Stimulated activated CD4-positive, alpha-beta T cell treated with anti-CD3 and anti-CD28 coated beads, TNF-alpha, amount 100 ng/mL, for 48 hours (primary cell): Measurements from ENCODE around the gene AFF3.
"Not testable (repeated sequence)": the region's sequence is repeated elsewhere in the genome, so short reads cannot be mapped to it uniquely, and the experiment has no call there.

Source experiments
- DNase-seq, 3 donors: peaks; one replicate each; pipeline ENCODE4 v3.0.0-alpha.2; 2020; ENCODE audit warnings: low read depth in 3 of 3

AFF3 gene

DNA sequence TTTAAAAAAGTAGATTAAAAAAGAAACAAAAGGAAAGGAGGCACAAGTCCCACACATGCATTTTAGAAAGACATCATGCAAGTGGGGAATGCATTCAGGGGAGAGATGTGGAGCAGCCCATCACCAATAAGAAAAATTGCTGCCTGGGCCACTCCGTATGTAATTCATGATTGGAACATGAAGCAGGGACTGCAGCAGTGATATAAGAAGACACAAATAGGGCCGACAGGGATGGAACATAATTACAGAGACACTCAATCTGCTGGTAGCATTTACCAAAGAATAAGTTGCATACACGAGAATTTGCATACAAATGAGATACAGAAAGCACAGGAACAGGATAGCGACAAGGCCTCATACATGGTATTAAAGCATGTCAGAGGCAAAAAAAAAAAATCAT, 6.5 kb upstream of the AFF3 start:
- DNase-seq, result no peak

DNA sequence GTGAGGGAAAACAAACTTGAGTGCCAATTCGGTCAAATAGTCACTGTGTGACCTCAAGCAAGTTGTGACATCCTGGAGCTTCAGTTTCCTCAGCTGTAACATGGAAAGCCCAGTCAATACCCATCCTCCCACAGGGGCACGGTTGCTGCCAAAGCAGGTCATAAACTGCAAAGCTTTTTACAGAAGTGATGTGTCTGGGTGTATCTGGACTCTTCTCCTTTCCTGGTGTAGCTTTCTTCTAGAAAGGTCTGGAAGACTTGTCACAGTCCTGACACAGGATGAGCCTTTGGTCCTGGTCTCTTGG, 4.2 kb upstream of the AFF3 start:
- no peak for DNase-seq

DNA sequence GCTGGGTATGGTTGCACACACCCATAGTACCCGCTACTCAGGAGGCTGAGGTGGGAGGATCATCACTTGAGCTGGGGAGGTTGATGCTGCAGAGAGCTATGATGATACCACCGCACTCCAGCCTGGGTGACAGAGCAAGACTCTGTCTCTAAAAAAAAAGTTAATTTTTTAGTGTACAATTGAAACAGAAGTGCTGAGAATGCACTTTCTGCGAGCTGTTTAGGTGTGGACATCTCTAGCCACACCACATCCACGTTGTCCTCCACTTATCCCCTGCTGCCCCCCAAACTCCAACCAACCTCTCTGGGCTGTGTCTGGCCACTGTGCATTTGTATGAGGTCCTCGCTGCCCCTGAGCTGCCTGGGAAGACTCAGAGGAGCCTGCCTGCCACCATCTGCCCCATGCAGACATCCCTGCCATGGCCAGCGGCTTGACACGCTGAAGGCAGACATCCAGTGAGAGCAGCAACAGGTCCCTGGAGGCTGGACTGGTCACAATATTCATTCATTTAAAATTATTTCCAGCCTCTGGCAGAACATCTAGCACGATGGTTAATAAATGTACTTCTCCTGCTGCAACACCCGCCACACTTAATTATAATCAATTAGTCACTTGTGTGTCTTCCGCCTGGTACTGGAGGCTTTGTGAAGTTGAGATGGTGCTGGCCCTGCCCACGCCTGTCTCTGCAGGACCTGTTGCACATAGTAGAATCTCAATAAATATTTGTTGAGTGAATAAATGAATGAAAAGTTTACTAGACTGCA, 3.7 kb upstream of the AFF3 start:
- no peak for DNase-seq

DNA sequence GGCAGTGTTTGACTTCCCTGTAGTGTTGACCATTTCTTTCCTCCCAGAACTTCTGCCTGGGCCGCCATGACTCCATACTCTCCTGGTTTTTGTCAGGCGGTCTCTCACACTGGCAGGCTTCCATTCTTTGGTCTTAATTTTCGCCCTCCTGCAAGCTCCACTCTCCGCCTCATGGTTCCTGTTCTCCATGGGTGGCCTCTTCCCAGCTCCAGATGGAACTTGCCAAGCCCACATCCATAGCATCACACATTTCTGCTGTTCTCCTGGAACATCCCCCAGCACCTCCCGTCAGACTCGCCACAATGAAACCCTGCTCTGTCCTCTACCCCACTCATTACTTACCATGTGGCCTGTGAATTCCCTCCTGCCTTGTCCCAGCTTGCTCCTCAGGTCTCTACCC, 896 bp upstream of the AFF3 start:
- DNase-seq, result no peak

DNA sequence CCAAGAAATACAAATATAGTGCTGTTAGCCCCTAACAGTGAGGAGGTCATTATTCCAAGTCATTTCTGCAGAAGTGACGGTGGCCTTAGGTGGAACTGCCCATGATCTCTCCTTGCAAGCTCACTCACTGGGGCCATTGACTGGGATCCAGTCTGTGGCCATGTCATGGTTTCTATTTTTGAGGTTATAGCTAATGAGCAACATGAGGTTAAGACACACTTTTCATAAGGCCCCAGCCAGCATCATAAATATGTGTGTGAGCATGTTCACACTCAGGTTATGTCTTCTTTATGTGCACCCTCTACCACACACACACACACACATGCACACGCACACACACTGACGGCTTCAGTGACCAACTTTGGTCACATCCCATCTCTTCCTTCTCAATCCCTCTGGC, 484 bp downstream of the AFF3 start:
- no peak for DNase-seq

DNA sequence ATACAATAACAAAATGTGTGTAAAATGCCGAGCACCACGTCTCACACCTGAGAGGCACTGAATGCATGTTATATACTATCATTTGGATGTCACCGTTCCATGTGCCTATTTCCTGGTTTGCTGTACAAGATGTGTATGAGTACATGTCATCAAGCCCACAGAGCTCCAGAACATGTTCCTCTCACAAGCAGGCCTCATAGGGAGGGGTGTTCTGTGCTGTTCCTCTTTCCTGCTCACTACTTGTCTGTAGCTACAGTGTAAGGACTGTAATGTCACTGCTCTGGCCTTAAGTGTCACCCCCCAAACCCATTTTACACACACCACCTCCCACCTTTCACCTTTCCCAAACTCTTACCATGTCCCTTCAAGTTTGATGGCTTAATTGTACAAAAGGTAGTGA, 1.8 kb downstream of the AFF3 start:
- DNase-seq, result no peak

DNA sequence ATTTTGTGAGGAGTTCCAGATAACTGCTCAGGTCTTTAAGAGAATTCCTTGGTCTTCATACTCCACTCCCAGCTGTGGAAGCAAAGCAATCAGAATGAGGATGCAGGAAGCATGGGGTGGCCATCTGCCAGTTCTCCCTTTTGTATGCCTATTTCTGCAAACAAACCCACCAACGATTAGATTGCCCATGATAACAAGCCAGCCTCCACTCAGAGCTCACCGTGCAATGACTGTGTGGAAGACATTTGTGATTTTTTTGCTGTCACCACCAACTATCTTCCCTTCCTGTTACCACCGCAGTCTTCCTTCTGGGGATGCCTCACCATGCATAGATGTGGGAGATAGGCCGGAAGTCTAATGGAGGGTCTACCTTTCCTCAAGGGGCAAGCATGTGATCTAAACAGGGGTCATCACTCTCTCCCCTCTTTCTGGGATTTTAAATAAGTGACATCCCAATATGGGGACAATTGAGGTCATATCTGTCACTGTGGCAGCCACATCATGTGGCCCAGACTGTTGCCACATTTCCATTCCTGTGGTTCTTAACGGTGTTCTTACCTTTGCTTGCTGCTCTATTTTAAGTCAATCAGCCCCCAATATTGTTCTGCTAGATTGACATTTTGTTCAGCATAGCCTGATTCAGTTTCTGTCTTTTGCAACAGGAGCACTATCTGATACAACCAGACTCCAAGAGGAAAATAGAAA, 4.4 kb downstream of the AFF3 start:
- DNase-seq, result no peak

DNA sequence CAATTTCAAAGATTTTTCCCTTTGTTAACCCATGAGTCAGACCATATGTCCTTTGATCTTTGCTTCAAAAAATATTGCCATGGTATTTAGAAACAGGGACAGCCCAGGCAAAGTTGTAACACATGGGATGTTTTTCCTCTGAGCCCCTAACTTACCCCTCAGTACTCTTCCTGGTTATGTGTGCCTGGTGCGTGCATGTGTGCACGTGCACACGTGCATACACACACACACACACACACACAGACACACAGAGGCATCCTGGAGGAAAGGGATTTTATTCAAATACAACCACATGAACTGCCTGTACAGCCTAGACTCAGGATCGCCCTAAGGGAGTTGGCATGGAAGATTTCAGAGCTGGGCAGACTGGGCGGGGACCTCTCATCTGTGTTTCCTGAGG, 5.1 kb downstream of the AFF3 start:
- no peak for DNase-seq

DNA sequence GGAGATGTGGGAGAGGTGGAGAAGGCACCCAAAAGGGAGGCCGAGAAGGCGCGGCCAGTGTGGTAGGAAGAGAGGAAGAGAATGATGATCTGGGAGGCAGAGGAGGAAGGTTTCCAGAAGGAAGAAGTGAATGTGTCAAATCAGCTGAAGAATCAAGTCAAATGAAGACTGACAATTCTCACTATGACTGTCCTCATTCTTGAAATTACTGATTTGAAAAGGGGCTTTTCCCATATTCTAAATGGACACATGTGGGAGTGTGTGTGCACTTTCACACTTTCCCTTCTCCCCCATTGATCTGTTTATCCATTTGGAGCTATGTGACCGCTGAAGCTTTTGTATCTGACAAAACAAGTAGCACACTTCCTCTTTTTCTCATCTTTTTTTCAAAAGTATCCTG, 6.1 kb downstream of the AFF3 start:
- no peak for DNase-seq

DNA sequence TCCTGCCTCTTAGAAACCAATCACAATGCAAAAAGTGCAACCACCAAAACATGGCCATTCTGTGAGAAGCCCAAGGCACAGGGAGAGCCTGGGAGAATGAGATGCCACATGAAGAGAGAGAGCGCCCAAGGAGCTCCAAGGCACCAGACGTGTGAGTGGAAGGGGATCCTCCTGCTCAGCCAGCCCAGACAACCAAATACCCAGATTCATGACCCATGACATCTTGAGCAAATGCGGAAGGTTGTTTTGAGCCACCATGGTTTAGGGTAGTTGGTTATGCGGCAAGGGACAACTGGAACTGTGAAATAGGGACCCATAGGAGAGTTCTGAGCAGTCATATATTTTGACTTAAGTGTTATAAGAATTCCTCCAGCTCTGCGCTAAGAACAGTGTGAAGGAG, 7.0 kb downstream of the AFF3 start:
- no peak for DNase-seq

DNA sequence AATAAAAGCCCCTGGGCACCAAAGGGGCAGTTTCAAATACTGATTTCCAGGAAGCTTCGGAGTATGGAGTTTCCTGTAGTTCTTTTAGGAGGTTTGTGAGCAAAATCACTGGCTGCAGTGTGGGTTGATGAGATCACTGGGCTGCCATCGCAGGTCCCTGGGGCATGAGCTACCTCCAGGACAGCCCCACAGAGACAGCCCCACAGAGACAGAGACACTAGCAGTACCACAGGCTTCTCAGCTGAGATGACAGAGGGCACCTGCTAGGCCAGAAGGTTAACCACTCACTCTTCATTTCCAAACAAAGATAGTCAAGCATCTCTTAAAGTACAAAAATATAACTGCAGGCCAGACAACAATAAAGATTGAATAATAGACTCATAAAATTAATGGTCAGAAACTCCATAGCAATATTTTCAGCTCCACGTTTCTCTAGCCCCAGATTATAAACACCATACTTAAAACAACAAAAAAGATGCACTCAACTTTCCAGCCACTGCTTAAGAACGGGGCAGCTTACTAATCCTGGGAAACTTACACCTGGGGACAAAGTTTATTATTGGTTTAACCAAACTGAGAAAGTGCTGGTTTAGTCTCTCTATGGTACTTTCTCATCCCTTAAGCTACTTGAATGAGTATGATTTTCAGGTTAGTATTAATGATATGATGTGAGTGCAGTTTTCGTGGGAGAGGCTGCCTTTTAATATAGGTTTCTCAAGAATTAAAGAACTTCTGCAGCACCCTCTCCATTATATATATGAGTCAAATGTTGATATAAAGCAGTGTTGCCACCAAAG, 11.6 kb downstream of the AFF3 start:
- no peak for DNase-seq

DNA sequence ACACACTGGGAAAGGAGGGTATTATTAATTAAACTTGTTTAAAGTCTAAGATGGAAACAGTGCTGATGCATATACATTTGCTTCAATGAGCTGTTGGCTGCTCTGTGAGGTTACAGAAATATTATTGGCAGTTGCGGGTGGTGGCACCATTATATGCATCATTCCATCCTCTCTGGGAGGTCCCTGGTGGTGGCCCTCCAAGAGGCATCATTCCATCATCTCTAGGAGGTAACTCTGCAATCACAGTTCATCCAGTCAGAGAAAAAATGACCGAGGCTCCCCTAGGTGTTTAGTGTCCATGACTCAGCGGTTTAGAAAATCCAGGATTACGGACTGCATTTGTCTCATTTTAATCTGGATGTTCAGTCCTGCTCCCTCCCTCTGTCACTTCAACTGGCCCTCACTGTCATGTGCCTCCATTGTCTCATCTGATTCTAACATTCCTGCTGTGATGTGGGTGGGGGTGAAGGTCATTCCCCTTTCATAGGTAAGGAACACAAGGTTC, 15.4 kb downstream of the AFF3 start:
- no peak for DNase-seq

DNA sequence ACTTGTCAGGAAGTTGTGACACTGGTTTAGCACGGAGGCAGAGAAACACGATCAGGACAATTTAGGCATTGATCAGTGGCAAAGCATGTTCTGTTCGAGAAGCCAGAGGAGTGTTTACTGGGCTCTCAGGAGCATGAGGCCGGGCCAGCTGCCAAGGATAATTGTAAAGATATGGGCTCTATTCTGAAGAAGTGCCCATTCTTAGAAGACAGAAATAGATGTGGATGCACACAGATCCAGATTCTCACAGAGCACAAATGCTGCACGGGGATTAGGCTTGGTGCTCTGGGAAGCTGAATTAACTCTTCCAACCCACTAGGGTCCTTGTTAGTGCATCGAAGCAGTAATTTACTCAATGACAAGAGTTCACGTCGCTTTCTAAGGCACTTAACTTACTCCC, 16.2 kb downstream of the AFF3 start:
- DNase-seq, result no peak

DNA sequence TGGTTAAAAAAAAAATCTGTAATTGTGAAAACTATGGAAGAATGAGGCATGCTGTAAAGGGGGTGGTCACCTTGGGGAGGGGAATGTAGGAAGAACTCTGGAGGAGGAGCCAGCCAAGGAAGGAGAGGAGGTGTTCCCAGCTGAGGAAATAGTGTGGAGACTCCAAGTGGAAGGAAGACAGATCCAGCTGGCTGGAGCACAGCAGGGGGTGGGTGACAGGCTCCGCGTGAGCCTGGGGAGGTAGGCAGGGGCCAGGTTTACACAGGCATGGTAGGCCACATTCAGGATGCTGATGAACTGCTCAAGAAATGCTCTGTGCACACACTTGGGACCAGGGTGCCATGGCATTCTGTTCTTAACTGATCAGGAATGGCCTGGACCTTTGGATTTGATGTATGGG, 16.8 kb downstream of the AFF3 start:
- no peak for DNase-seq

DNA sequence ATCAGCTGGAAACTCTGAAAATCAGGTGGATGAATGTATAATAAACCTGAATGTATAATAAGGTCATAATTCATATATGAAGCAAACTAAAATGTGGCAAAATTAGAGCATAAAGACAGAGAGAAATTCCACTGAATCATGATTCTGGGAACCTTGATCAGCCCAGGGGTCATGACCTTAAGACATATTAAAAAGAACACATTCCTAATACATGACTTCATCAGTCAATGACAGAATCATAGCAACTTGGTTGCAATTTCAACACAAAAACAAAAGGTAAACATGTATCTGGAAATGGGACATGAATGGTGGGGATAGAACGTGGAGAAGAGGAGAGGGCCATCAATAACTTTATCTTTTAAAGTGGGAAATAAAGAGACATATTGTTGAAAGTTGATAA, 17.6 kb downstream of the AFF3 start:
- DNase-seq, result no peak

DNA sequence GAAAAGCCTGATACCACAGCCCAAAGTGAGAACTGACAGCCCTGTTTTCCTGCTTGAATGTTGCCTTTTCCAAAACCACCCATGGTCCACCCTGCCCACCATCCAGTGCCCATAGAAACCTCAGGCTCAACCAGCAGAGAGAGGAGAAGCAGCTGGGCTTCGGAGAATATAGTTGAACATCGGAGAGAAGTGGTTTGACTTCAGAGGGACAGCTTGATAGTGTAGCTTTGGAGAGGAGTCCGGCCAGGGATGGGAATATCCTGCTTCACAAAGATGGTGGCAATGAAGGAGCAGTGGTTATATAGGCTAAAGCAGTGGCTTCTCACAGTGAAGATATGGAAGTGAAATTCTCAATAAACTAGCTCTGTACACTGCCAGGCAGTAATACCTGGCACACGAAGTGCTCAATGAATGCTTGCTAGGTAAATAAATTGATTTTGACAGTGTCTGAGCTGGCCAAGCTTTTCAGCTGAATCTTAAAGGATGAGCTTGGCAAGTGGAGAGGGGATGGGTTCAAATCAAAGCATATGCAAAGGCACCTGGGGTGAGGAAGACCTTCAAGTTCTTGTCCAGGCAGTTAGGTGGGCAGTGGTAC, 21.2 kb downstream of the AFF3 start:
- DNase-seq, result no peak

DNA sequence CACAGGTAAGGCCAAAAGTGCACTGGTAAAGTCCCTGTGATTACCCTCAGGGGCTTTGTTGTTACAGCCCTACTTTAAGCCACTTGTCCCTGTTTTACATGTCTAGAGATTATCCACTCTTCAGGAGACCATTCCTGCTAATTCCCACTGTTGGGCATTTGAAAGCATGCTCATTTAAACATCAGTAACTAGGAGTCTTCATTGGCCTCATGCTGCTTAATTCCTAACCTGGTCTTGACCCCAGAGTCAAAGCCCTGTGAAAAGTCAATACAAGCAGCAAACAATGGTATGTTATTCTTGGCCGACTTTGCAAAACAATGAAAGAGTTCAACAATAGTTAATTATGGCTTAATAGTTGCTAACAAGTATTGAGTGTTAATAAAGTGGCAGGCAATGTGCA, 23.2 kb downstream of the AFF3 start:
- DNase-seq, result no peak

DNA sequence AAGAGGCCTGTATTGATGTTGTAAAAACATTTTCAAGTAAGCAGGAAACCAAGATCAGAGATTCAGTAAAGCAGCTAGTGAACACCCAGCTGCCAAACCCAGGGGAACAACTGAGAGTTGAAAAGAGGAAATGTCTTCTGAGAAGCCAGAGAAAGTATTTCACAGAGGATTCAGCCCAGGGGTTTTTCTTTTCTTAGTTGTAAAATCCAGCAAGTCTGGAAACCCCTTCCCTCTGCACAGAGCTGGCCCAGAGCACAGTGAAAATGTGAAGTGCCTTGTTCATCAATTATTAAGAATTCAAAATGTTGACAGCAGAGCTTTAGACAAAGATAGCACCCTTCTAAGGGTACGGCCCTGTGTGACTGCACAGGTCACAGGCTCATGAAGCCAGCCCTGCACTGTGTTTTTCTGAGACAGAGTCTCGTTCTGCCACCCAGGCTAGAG, 28.4 kb downstream of the AFF3 start:
- no peak for DNase-seq

DNA sequence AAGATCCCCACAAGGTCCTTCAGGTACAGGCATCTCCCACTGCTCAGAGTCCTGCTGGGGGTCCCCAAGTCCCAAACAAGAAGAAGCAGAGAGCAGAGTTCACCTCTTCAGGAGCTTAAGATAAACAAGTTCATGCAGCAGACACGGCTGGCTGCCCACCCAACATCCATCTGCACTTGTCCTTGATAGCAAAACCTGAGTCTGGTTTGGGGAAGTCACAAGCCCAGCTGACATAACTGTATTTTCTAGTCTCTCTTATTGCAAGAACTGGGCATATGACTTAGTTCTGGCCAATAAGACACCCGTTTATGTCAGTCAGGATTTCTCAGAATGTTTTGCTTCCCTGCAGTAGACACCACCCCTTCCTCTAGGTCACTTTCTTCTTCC, 31.8 kb downstream of the AFF3 start:
- no peak for DNase-seq

DNA sequence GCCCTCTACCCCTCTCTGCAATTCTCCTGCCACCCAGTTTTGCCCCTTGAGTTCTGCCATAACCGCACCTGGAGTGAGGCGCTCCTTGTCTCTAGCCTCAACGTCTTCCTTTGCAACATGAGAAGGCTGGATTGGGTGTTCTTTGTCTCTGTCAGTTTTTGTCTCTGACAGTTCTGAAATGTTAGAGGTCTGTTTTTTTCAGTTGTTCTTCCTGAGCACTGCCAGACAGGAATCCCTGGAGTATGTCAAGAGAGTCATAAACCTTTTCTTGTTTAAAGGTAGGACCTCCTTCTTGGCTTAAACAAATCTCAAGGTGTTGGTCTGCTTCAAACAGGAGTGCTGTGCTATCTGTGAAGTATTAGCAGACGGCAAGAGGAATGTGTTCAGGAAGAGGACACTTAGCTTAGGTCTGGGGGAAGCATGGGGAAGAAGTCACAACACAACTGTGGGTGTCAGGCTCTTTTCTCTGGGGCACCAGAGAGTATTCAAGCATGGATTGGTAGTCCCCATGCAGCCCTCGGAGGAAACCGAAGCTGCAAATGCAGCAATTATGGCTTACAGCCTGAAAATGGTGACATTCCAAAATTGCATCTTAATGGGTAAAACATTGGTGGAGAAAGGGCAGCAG, 32.3 kb downstream of the AFF3 start:
- DNase-seq, result no peak

DNA sequence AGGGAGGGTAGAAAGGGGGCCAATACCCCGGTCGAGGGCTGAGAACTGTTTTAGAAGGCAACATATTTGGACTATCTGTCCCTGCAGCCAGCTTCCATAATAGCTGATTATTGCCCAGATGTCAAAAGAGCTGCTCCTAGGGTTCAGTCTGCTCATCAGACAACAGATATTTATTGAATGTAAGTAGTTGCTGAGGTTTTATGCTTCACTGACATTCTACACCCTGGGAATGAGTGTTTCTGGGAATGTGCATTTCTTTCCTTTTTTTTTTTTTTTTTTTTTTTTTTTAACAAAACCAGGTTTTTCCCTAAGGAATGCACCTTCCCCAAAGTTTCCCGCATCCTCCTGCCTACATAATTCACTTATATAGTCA, 33.8 kb downstream of the AFF3 start:
- not testable (repeated sequence) for DNase-seq
